ENCODE results near the gene NVL.

DNA sequence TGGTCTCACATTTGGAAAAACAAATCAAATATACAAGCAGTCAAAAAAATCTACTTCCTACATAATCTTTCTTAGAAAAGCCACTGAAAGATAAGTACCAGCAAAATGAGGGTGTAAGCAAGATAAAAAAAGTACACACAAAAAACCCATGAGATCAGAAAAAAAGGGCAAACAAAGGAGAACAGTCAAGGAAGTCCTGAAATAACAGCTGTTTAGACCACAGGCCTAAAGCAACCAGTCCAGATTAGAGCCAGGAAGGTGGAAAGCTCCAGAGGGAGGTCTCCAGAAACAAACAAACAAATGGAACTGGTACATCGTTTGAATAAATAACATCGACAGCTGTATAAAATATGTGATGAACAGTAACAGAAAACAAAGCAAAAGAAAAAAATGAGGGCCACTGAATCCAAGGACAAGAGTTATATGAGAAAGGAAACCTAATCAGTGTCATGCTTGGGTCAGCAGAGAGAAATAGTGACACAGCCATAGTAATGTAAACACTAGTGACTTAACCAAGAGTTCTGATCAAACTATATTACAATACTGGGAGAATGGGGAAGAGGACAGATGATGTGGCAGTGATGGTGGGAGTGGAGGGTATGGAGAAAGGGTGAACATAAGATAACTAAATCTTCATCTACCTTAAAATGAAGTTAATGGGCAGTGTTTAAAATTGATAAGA lies 67.5 kb downstream of the NVL start:
- TF ChIP-seq, protein P1, sequence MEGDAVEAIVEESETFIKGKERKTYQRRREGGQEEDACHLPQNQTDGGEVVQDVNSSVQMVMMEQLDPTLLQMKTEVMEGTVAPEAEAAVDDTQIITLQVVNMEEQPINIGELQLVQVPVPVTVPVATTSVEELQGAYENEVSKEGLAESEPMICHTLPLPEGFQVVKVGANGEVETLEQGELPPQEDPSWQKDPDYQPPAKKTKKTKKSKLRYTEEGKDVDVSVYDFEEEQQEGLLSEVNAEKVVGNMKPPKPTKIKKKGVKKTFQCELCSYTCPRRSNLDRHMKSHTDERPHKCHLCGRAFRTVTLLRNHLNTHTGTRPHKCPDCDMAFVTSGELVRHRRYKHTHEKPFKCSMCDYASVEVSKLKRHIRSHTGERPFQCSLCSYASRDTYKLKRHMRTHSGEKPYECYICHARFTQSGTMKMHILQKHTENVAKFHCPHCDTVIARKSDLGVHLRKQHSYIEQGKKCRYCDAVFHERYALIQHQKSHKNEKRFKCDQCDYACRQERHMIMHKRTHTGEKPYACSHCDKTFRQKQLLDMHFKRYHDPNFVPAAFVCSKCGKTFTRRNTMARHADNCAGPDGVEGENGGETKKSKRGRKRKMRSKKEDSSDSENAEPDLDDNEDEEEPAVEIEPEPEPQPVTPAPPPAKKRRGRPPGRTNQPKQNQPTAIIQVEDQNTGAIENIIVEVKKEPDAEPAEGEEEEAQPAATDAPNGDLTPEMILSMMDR (IDR thresholded peaks at IDR 0.05; ENCODE audit: low read length), result no peak
- TF ChIP-seq EZH2 (IDR thresholded peaks at IDR 0.05; ENCODE audit: borderline replicate concordance, low read length), result no peak

All from OCI-LY1 (cell line).